ENCODE measurements around the gene WDR19. TPM values are rescaled to one million over a fixed set of nuclear protein-coding genes. Genes with fewer than 3 reads are reported as not detected.

Gene WDR19
- total and polyA plus RNA-seq, 2 donors (not counting 3 experiments of a cell fraction or from before 2014, with no cell fraction given) = 27.1 to 28.2 TPM

DNA sequence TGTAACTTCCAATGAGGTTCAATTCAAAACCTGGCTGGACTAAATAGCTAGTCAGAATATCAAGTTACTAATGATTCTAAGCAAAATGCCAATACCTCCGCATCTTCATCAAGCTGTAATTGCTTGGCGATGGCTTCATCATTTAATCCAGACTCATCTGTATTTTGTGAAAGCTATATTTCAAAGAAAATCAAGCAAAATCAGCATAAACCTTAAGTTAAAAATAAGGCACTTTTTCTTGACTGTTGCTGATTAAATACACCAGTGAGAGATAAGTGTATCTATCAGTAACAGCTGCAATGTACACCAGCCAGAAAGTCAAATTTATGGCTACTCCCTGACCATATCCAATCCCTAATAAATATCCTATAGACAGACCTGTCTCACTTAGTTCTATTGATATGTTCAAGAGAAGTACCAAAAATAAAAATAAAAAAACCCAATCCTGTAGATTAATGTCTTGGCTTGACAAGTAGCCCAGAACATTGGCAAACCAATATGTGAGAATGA is 144.2 kb downstream of the WDR19 start:
- CTCF ChIA-PET = no interaction called here
- POLR2A ChIA-PET = no interaction called here
- Histone ChIP-seq H3K4me1 (ENCODE audit: control insufficient read depth, extremely low read depth, insufficient read depth, low read length) (no peaks in the 10 kb centered on the region), H3K27me3 (ENCODE audit: control insufficient read depth in 2 of 2, insufficient read depth in 2 of 2, low read length in 2 of 2) (no peaks in the 10 kb centered on the region), H3K27ac (ENCODE audit: insufficient read depth, low read depth, low read length) (no peak overlapping the region), H3K4me3 (replicated peaks in 1 of 3; ENCODE audit: insufficient read depth in 1 of 3, low read depth in 1 of 3, low read length in 3 of 3) (no peak overlapping the region), H2AFZ (ENCODE audit: low read depth, low read length) (no peak overlapping the region), H3K9me3 (replicated peaks; ENCODE audit: control insufficient read depth, insufficient read depth, low read length) (no peaks in the 10 kb centered on the region), H4K20me1 (replicated peaks; ENCODE audit: control insufficient read depth, extremely low read depth, insufficient read depth, low read length) (no peaks in the 10 kb centered on the region), H3K4me2 (ENCODE audit: insufficient read depth, low read length) (no peak overlapping the region), H3K79me2 (ENCODE audit: control insufficient read depth, insufficient read depth, low read length) (peaks cover 22% of the 10 kb centered on the region), H3K36me3 (ENCODE audit: control insufficient read depth in 2 of 2, extremely low read depth in 1 of 2, insufficient read depth in 2 of 2, low read length in 2 of 2) (peaks cover 0 to 6% of the 10 kb centered on the region in 2 experiments), H3K9ac (replicated peaks; ENCODE audit: extremely low read depth, insufficient read depth, low read length) (no peak overlapping the region), H3K9me1 (replicated peaks; ENCODE audit: control insufficient read depth, extremely low read depth, insufficient read depth, low read length) (no peaks in the 10 kb centered on the region)
- BruUV-seq (replicated peaks) = no TSS peak
- dilution Hi-C loops (cut with MboI; ENCODE audit: extremely low pct_ligation_motif_present, low sequenced_read_pairs) (no loop called here), intact Hi-C loops (cut with micrococcal nuclease) (no loop called here)
- TF ChIP-seq GATA2 (IDR thresholded peaks at IDR 0.05; ENCODE audit: insufficient read depth, insufficient read length, low read depth, low read length) = no peak
- no peak for TF ChIP-seq MYC (IDR thresholded peaks at IDR 0.05; ENCODE audit: low read depth, low read length)
- TF ChIP-seq JUN (IDR thresholded peaks at IDR 0.05; ENCODE audit: borderline replicate concordance, insufficient read depth, insufficient read length, low read depth) = no peak
- TF ChIP-seq CTCF (IDR thresholded peaks at IDR 0.05; ENCODE audit: extremely low read depth in 1 of 2, insufficient read depth in 1 of 2, low read depth in 1 of 2, low read length in 2 of 2) = no peak
- TF ChIP-seq, protein P1, sequence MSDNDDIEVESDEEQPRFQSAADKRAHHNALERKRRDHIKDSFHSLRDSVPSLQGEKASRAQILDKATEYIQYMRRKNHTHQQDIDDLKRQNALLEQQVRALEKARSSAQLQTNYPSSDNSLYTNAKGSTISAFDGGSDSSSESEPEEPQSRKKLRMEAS (IDR thresholded peaks at IDR 0.05; ENCODE audit: insufficient read depth, insufficient read length) = no peak
- no peak for TF ChIP-seq POLR2A (IDR thresholded peaks at IDR 0.05; ENCODE audit: low read depth, low read length)
- TF ChIP-seq EZH2 (IDR thresholded peaks at IDR 0.05; ENCODE audit: borderline replicate concordance, low read depth, low read length, severe bottlenecking) = no peak
- no peak for TF ChIP-seq FOS (IDR thresholded peaks at IDR 0.05; ENCODE audit: borderline replicate concordance, insufficient read depth, low read length)
- TF ChIP-seq POLR2AphosphoS5 (IDR thresholded peaks at IDR 0.05; ENCODE audit: insufficient read depth, low read depth, low read length) = no peak
- FAIRE-seq (no peak), DNase-seq (ENCODE audit: low read depth, low spot score) (no peak)

All from endothelial cell of umbilical vein (primary cell).